ENCODE data around the gene C2CD2.

DNA sequence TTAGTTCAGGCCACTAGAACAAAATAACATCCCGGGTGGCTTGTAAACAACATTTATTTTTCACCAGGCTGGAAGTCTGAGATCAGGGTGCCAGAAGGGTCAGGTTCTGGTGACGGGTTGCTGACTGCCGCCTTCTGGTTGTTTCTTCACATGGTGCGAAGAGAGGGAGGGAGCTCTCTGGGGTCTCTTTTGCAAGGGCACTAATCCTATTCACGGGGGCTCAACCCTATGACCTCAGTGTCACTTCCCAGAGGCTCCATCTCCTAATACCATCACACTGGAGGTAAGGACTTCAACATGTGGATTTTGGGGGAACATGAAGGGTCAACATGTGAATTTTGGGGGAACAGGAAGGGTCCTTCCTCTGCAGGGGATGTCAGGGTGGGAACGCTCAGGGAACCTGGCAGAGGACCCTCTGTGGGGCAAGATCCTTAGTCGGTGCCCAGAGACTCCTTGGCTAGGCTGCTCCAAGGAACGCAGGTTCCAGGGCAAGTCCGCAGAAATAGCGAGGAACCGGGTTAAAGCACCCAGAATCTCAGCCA is 8.7 kb upstream of the C2CD2 start:
- TF ChIP-seq EZH2phosphoT487 (IDR thresholded peaks at IDR 0.05; ENCODE audit: borderline replicate concordance, low read length) (no peak), EZH2 (IDR thresholded peaks at IDR 0.05; ENCODE audit: low read length, unreplicated experiment) (no peak)
- TF ChIP-seq, protein P1, sequence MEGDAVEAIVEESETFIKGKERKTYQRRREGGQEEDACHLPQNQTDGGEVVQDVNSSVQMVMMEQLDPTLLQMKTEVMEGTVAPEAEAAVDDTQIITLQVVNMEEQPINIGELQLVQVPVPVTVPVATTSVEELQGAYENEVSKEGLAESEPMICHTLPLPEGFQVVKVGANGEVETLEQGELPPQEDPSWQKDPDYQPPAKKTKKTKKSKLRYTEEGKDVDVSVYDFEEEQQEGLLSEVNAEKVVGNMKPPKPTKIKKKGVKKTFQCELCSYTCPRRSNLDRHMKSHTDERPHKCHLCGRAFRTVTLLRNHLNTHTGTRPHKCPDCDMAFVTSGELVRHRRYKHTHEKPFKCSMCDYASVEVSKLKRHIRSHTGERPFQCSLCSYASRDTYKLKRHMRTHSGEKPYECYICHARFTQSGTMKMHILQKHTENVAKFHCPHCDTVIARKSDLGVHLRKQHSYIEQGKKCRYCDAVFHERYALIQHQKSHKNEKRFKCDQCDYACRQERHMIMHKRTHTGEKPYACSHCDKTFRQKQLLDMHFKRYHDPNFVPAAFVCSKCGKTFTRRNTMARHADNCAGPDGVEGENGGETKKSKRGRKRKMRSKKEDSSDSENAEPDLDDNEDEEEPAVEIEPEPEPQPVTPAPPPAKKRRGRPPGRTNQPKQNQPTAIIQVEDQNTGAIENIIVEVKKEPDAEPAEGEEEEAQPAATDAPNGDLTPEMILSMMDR (conservative IDR thresholded peaks at IDR 0.05; ENCODE audit: low read depth, low read length), result no peak

Measured in PC-3 (cell line).